ENCODE data around the gene KRT16. TPM values are rescaled to one million over a fixed set of nuclear protein-coding genes. Genes with fewer than 3 reads are reported as not detected.
"Not testable (repeated sequence)": the region's sequence is repeated elsewhere in the genome, so short reads cannot be mapped to it uniquely, and the experiment has no call there.

Gene KRT16
- total RNA-seq, 1 experiment from 2014 or later, result 0.61 TPM

- RAD21 ChIA-PET (ENCODE audit: low non-redundant PET in 1 of 2, low total read pairs in 2 of 2, uncharacterized antibody in 2 of 2, unreplicated experiment in 2 of 2); DNase-seq (ENCODE audit: low read depth, low spot score); intact Hi-C loops (cut with micrococcal nuclease); H4K20me1 ChIP-seq (ENCODE audit: insufficient read depth); H2AFZ ChIP-seq (ENCODE audit: low read depth, low read length, poor library complexity, severe bottlenecking); H3K9me3 ChIP-seq (ENCODE audit: control insufficient read depth in 1 of 2, insufficient read depth in 1 of 2, low read depth in 1 of 2, low read length in 2 of 2); H3K9ac ChIP-seq (ENCODE audit: low read length); CTCF ChIA-PET; ATAC-seq; H3K36me3 ChIP-seq (ENCODE audit: control insufficient read depth in 1 of 2, insufficient read depth in 2 of 2, low read length in 2 of 2); H3K9me2 ChIP-seq (ENCODE audit: insufficient read depth); POLR2A ChIA-PET; H3K4me3 ChIP-seq (replicated peaks in 1 of 2; ENCODE audit: low read depth in 1 of 2, low read length in 2 of 2); H3K4me2 ChIP-seq (ENCODE audit: low read length); H3K27me3 ChIP-seq (ENCODE audit: insufficient read depth, low read length); H3K79me2 ChIP-seq (ENCODE audit: insufficient read depth, low read length); H3K27ac ChIP-seq (ENCODE audit: low read depth, low read length); BruUV-seq (replicated peaks): not testable (repeated sequence)
- peaks cover 2 to 28% of the 10 kb centered on the region in 2 experiments for H3K4me1 ChIP-seq (ENCODE audit: control insufficient read depth in 1 of 2, insufficient read depth in 2 of 2, low read length in 2 of 2)
These were observed 3.9 kb upstream of the KRT16 start for GRCh38 chr17:41616486-41616885.

- Histone ChIP-seq H3K4me1 (ENCODE audit: control insufficient read depth in 1 of 2, insufficient read depth in 2 of 2, low read length in 2 of 2) (peaks cover 2 to 28% of the 10 kb centered on the region in 2 experiments), H3K4me2 (ENCODE audit: low read length) (0 out of 2 replicates have a peak overlapping the region, but pooled peaks have one; percentile 12), H3K36me3 (ENCODE audit: control insufficient read depth in 1 of 2, insufficient read depth in 2 of 2, low read length in 2 of 2) (no peaks in the 10 kb centered on the region), H3K9ac (ENCODE audit: low read length) (no peak overlapping the region), H3K4me3 (replicated peaks in 1 of 2; ENCODE audit: low read depth in 1 of 2, low read length in 2 of 2) (no peak overlapping the region), H3K27ac (ENCODE audit: low read depth, low read length) (no peak overlapping the region), H4K20me1 (ENCODE audit: insufficient read depth) (no peaks in the 10 kb centered on the region), H3K79me2 (ENCODE audit: insufficient read depth, low read length) (no peaks in the 10 kb centered on the region), H3K27me3 (ENCODE audit: insufficient read depth, low read length) (no peaks in the 10 kb centered on the region), H2AFZ (ENCODE audit: low read depth, low read length, poor library complexity, severe bottlenecking) (no peak overlapping the region), H3K9me2 (ENCODE audit: insufficient read depth) (no peaks in the 10 kb centered on the region), H3K9me3 (ENCODE audit: control insufficient read depth in 1 of 2, insufficient read depth in 1 of 2, low read depth in 1 of 2, low read length in 2 of 2) (no peaks in the 10 kb centered on the region)
- ChIA-PET POLR2A (no interaction called here), CTCF (no interaction called here), RAD21 (ENCODE audit: low non-redundant PET in 1 of 2, low total read pairs in 2 of 2, uncharacterized antibody in 2 of 2, unreplicated experiment in 2 of 2) (no interaction called here)
- no TSS peak for BruUV-seq (replicated peaks)
- peak; percentile 32 for DNase-seq (ENCODE audit: low read depth, low spot score)
- peak; percentile 57; the same call in 1 of the 2 replicates for ATAC-seq
- intact Hi-C loops (cut with micrococcal nuclease), result no loop called here
- TF ChIP-seq ZNF274 (IDR thresholded peaks at IDR 0.05; ENCODE audit: low read depth, low read length) (no peak), EZH2phosphoT487 (IDR thresholded peaks at IDR 0.05; ENCODE audit: borderline replicate concordance) (no peak), ZBTB33 (IDR thresholded peaks at IDR 0.05; ENCODE audit: extremely low read depth, insufficient replicate concordance, low read length) (no peak), REST (IDR thresholded peaks at IDR 0.05; ENCODE audit: low read depth) (no peak), JUND (IDR thresholded peaks at IDR 0.05) (no peak), RAD21 (IDR thresholded peaks at IDR 0.05; ENCODE audit: low read depth) (no peak), EGR1 (IDR thresholded peaks at IDR 0.05; ENCODE audit: low read depth) (no peak), EZH2 (IDR thresholded peaks at IDR 0.05) (no peak), SIN3A (IDR thresholded peaks at IDR 0.05; ENCODE audit: low read depth) (no peak), CBX3 (IDR thresholded peaks at IDR 0.05; ENCODE audit: low read depth) (no peak), FOSL1 (IDR thresholded peaks at IDR 0.05; ENCODE audit: low read depth) (no peak), SRF (IDR thresholded peaks at IDR 0.05; ENCODE audit: low read depth) (no peak), MAX (IDR thresholded peaks at IDR 0.05) (no peak; the same call in 1 of the 2 replicates), ELF1 (IDR thresholded peaks at IDR 0.05; ENCODE audit: borderline replicate concordance, low read depth) (no peak)
These were observed 2.9 kb upstream of the KRT16 start for GRCh38 chr17:41615454-41615853.
